ENCODE measurements around the gene TMIGD1.

- TF ChIP-seq CTCF (IDR thresholded peaks at IDR 0.05 in 8 of 11, conservative IDR thresholded peaks at IDR 0.05 in 3 of 11), result no peak
- no peak for TF ChIP-seq POLR2A (IDR thresholded peaks at IDR 0.05)
These were observed 36.1 kb upstream of the TMIGD1 start for GRCh38 chr17:30369995-30370394.
